ENCODE measurements around the gene IDI1. TPM values are rescaled to one million over a fixed set of nuclear protein-coding genes. Genes with fewer than 3 reads are reported as not detected.

IDI1 gene
- total and polyA plus RNA-seq, 2 of the 13 experiments (the other 11 are each of a cell fraction or from before 2014, with no cell fraction given), result 44.4 to 145 TPM

GRCh38 chr10:1059902-1060301, 11.0 kb upstream of the IDI1 start (continued):
- TF ChIP-seq THAP9 (CRISPR knock-in tag; IDR thresholded peaks at IDR 0.05; ENCODE audit: borderline replicate concordance), result no peak
- no peak for TF ChIP-seq ZNF616 (CRISPR knock-in tag; IDR thresholded peaks at IDR 0.05; ENCODE audit: low read depth)
- TF ChIP-seq ZNF709 (CRISPR knock-in tag; IDR thresholded peaks at IDR 0.05), result no peak
- no peak for TF ChIP-seq ONECUT2 (CRISPR knock-in tag; IDR thresholded peaks at IDR 0.05)
- no peak for TF ChIP-seq EHMT2 (IDR thresholded peaks at IDR 0.05; ENCODE audit: borderline replicate concordance, low read depth, low read length)

- Histone ChIP-seq H3K27me3 (ENCODE audit: control insufficient read depth in 1 of 2, insufficient read depth in 2 of 2, low read length in 2 of 2) (no peaks in the 10 kb centered on the region), H3K9ac (ENCODE audit: insufficient read depth, low read depth, low read length) (peak overlapping the region; percentile 87), H3K79me2 (ENCODE audit: insufficient read depth, low read length) (peaks cover 81% of the 10 kb centered on the region), H3K4me1 (ENCODE audit: insufficient read depth, low read length) (peaks cover 39% of the 10 kb centered on the region), H3K9me3 (ENCODE audit: low read length) (no peaks in the 10 kb centered on the region), H2AFZ (ENCODE audit: low read length) (no peak overlapping the region), H3K27ac (ENCODE audit: extremely low read length, insufficient read depth, low read length) (peak overlapping the region; percentile 80), H3K36me3 (replicated peaks in 1 of 2; ENCODE audit: control insufficient read depth in 1 of 2, insufficient read depth in 2 of 2, low read length in 2 of 2) (peaks cover 0 to 17% of the 10 kb centered on the region in 2 experiments; a peak in 2 of 5 replicates), H3K4me3 (replicated peaks in 1 of 3; ENCODE audit: insufficient read depth in 1 of 3, low read depth in 2 of 3, low read length in 3 of 3) (peak overlapping the region; percentile 80 to 100 (median 99)), H4K20me1 (ENCODE audit: insufficient read depth, low read length) (peaks cover 6% of the 10 kb centered on the region), H3K4me2 (ENCODE audit: low read depth, low read length) (peak overlapping the region; percentile 81)
- in situ Hi-C loops (cut with HindIII; ENCODE audit: extremely low pct_ligation_motif_present, low pct_unique_long_range_greater_than_20kb) (no loop called here), intact Hi-C loops (cut with micrococcal nuclease; ENCODE audit: unreplicated experiment) (no loop called here)
- POLR2A ChIA-PET, result interaction anchor here (1.0 kb wide), 1 partner anchor 9 kb away, joined by 6 read pairs; the partner anchor contains the start of gene IDI1
- DNase-seq (ENCODE audit: low spot score) (peak; percentile 22), FAIRE-seq (no peak), ATAC-seq (0 out of 3 replicates have a peak, but pooled peaks have one; percentile 4)
- BruUV-seq (replicated peaks), result no TSS peak
- CTCF ChIA-PET (ENCODE audit: low intra/inter-chr PET ratio, low total read pairs), result no interaction called here
- WGBS (ENCODE audit: low lambda C conversion rate), result 9% methylated on average over 4 of the region's 7 CpGs
- TF ChIP-seq ZNF549 (CRISPR knock-in tag; IDR thresholded peaks at IDR 0.05) (no peak), KMT2B (CRISPR knock-in tag; IDR thresholded peaks at IDR 0.05) (no peak), MTA3 (CRISPR knock-in tag; IDR thresholded peaks at IDR 0.05) (no peak), TP53 (CRISPR knock-in tag; conservative IDR thresholded peaks at IDR 0.05) (no peak), ZNF570 (CRISPR knock-in tag; IDR thresholded peaks at IDR 0.05; ENCODE audit: borderline replicate concordance) (no peak), FOXA3 (CRISPR knock-in tag; IDR thresholded peaks at IDR 0.05) (peak; percentile 28; the same call in 1 of the 2 replicates), E2F5 (CRISPR knock-in tag; conservative IDR thresholded peaks at IDR 0.05) (no peak), SMYD3 (CRISPR knock-in tag; IDR thresholded peaks at IDR 0.05) (no peak), SAP130 (CRISPR knock-in tag; IDR thresholded peaks at IDR 0.05; ENCODE audit: low read depth) (peak; percentile 36; the same call in 1 of the 2 replicates), ZNF12 (CRISPR knock-in tag; IDR thresholded peaks at IDR 0.05) (no peak), ZNF451 (CRISPR knock-in tag; IDR thresholded peaks at IDR 0.05) (no peak), BCL6 (CRISPR knock-in tag; IDR thresholded peaks at IDR 0.05) (0 out of 2 replicates have a peak, but pooled peaks have one; percentile 10), HMG20B (CRISPR knock-in tag; conservative IDR thresholded peaks at IDR 0.05) (no peak), ZNF138 (CRISPR knock-in tag; IDR thresholded peaks at IDR 0.05; ENCODE audit: low read depth) (no peak), SOX6 (IDR thresholded peaks at IDR 0.05) (no peak), SOX6 (CRISPR knock-in tag; IDR thresholded peaks at IDR 0.05) (no peak), YY1 (IDR thresholded peaks at IDR 0.05; ENCODE audit: insufficient read depth, insufficient replicate concordance, low read depth, low read length) (peak; percentile 15), FOXA1 (IDR thresholded peaks at IDR 0.05) (no peak), FOXA1 (CRISPR knock-in tag; IDR thresholded peaks at IDR 0.05) (0 out of 2 replicates have a peak, but pooled peaks have one; percentile 25)
These were observed 9.1 kb upstream of the IDI1 start for GRCh38 chr10:1058017-1058416.
